KMS-11 (cell line): Measurements from ENCODE around the gene KRT1.

ENCODE experiments used
- H2AFZ ChIP-seq: fragments of 200-600 bp; sonication (generic); 2 replicates; pipeline ENCODE4 v1.6.1; 2016; ENCODE audit warnings: antibody characterized with exemption, mixed run types, low read depth
- H3K27ac ChIP-seq: fragments of 200-600 bp; sonication (generic); 2 replicates; pipeline ENCODE4 v1.6.1; 2016; ENCODE audit warnings: mild to moderate bottlenecking, mixed run types
- H3K27me3 ChIP-seq: fragments of 200-600 bp; sonication (generic); 2 replicates; pipeline ENCODE4 v1.6.1; 2017; ENCODE audit warnings: mild to moderate bottlenecking, low read depth, mixed run types, moderate library complexity; ENCODE audit not compliant: insufficient read depth
- H3K36me3 ChIP-seq: fragments of 200-600 bp; sonication (generic); 2 replicates; pipeline ENCODE4 v1.6.1; 2017; ENCODE audit warnings: mild to moderate bottlenecking, mixed run types; ENCODE audit not compliant: insufficient read depth
- H3K4me1 ChIP-seq: fragments of 200-600 bp; sonication (generic); 2 replicates; pipeline ENCODE4 v1.6.1; 2016; ENCODE audit warnings: mild to moderate bottlenecking, low read depth, mixed run types; ENCODE audit not compliant: poor library complexity, severe bottlenecking
- H3K4me2 ChIP-seq: fragments of 200-600 bp; sonication (generic); 2 replicates; pipeline ENCODE4 v1.7.0; 2016; ENCODE audit warnings: mild to moderate bottlenecking, mixed run types
- H3K4me3 ChIP-seq: fragments of 200-600 bp; sonication (generic); IDR thresholded peaks from 2 replicates; pipeline ENCODE4 v1.6.1; 2017; ENCODE audit warnings: low read depth, low read length, mixed read lengths; ENCODE audit not compliant: insufficient read depth
- H3K79me2 ChIP-seq: fragments of 200-600 bp; sonication (generic); 2 replicates; pipeline ENCODE4 v1.6.1; 2016; ENCODE audit warnings: low read depth, mixed run types; ENCODE audit not compliant: insufficient read depth
- H3K9ac ChIP-seq: fragments of 200-600 bp; sonication (generic); 2 replicates; pipeline ENCODE4 v1.6.1; 2016; ENCODE audit warnings: mild to moderate bottlenecking, mixed run types
- H4K20me1 ChIP-seq: fragments of 200-600 bp; sonication (generic); 2 replicates; pipeline ENCODE4 v1.6.1; 2016; ENCODE audit warnings: mild to moderate bottlenecking, mixed run types; ENCODE audit not compliant: insufficient read depth
- TF ChIP-seq, protein P1 (sequence below): fragments of 200-600 bp; sonication (generic); conservative IDR thresholded peaks from 2 replicates; pipeline ENCODE4 v1.6.1; 2017; ENCODE audit warnings: low read depth, mild to moderate bottlenecking, antibody characterized with exemption, low read length, moderate library complexity, mixed read lengths

KRT1 gene

DNA sequence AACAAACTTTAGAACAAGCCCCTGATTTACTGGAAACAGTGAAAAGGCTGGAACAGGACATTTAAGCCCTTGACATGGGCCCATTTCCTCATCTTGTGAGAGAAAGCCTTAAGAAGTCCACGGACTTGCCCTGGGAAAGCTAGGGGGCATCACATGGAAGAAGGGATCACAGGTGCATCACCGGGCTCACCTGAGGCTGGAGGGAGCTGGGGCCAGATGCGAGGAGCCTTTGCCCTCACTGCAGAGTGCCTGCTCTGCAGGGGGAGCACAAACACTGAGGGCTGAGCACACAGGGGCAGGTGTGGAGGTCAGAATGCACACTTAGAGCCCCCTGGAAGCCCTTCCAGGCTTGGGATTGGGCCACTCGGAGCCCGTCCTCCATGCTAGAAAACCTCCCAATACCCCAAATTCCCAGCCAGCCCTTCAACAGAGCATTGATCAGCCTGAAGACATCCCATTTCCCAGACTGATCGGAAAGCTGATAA, 5.2 kb upstream of the KRT1 start:
- H3K27me3 ChIP-seq, result peaks cover 54% of the 10 kb centered on the region
- H3K4me2 ChIP-seq, result no peak overlapping the region
- TF ChIP-seq, protein P1, sequence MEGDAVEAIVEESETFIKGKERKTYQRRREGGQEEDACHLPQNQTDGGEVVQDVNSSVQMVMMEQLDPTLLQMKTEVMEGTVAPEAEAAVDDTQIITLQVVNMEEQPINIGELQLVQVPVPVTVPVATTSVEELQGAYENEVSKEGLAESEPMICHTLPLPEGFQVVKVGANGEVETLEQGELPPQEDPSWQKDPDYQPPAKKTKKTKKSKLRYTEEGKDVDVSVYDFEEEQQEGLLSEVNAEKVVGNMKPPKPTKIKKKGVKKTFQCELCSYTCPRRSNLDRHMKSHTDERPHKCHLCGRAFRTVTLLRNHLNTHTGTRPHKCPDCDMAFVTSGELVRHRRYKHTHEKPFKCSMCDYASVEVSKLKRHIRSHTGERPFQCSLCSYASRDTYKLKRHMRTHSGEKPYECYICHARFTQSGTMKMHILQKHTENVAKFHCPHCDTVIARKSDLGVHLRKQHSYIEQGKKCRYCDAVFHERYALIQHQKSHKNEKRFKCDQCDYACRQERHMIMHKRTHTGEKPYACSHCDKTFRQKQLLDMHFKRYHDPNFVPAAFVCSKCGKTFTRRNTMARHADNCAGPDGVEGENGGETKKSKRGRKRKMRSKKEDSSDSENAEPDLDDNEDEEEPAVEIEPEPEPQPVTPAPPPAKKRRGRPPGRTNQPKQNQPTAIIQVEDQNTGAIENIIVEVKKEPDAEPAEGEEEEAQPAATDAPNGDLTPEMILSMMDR, result no peak

DNA sequence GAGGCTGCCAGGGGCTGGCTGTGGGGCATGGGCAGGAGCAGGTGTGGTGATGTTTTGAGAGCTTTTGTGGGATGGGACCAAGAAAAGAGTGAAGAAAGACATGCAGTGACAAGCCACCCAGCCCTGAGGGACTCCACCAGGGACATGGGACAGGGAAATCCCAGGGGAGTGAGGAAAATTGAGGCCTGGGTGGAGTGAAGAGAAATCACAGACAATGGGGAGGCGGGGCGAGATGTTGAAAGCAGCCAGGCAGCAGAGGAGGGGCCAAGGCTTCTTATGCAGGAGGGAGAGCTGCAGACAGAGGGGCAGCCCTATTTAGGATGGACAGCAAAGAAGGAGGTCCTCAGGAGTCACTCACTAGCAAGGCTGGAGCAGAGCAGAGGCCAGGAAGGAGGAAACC, 4.2 kb upstream of the KRT1 start:
- H3K27ac ChIP-seq, result no peak overlapping the region
- H3K4me2 ChIP-seq, result no peak overlapping the region
- no peaks in the 10 kb centered on the region for H3K4me1 ChIP-seq
- H3K36me3 ChIP-seq, result no peaks in the 10 kb centered on the region
- TF ChIP-seq, protein P1, result no peak
- no peak overlapping the region for H3K4me3 ChIP-seq
- no peaks in the 10 kb centered on the region for H4K20me1 ChIP-seq
- H3K79me2 ChIP-seq, result no peaks in the 10 kb centered on the region
- no peak overlapping the region for H2AFZ ChIP-seq
- H3K27me3 ChIP-seq, result peaks cover 46% of the 10 kb centered on the region
- no peak overlapping the region for H3K9ac ChIP-seq

More for the DNA sequence above, 5.2 kb upstream of the KRT1 start:
- Histone ChIP-seq H2AFZ (no peak overlapping the region), H3K4me3 (no peak overlapping the region), H3K79me2 (no peaks in the 10 kb centered on the region), H3K4me1 (no peaks in the 10 kb centered on the region), H3K27ac (no peak overlapping the region), H4K20me1 (no peaks in the 10 kb centered on the region), H3K9ac (no peak overlapping the region), H3K36me3 (no peaks in the 10 kb centered on the region)

DNA sequence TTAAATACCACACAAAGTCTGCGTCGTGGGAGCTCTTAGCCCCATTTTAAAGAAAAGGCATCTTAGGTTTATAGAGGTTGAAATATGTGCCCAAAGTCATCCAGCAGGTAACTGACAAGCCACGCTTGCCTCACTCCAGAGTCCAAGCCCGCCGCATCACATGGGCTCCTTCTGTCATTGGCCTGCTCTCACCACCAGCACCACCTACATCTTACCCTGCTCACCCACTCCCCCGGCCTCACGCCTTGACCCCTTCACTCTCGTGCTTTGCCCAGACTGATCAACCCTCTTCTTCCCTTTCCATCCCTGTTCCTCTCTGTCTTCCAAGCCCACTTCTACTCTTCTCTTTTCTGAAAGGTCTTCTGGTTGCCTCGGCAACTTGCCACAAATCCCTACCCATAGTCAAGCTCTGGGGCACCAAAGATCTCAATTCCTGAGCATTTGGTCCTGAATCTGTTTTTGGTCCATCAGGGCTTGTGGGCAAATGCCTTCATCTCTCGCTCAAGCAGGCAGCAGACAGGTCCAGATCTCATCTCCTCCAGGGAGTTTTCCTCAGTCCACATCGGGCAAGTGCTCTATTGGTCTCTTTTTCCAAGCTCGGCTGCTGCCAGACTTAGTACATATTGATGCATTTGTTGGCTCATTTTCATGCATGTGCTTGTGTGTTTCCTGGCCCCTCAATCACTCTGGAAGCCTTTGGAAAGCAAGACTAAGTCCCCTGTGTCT, 3.5 kb upstream of the KRT1 start:
- no peaks in the 10 kb centered on the region for H3K36me3 ChIP-seq
- H4K20me1 ChIP-seq, result no peaks in the 10 kb centered on the region
- H3K27ac ChIP-seq, result no peak overlapping the region
- no peak overlapping the region for H2AFZ ChIP-seq
- no peak overlapping the region for H3K4me2 ChIP-seq
- no peak overlapping the region for H3K4me3 ChIP-seq
- H3K27me3 ChIP-seq, result peaks cover 46% of the 10 kb centered on the region
- H3K4me1 ChIP-seq, result no peaks in the 10 kb centered on the region
- TF ChIP-seq, protein P1, result no peak
- H3K9ac ChIP-seq, result no peak overlapping the region
- no peaks in the 10 kb centered on the region for H3K79me2 ChIP-seq

DNA sequence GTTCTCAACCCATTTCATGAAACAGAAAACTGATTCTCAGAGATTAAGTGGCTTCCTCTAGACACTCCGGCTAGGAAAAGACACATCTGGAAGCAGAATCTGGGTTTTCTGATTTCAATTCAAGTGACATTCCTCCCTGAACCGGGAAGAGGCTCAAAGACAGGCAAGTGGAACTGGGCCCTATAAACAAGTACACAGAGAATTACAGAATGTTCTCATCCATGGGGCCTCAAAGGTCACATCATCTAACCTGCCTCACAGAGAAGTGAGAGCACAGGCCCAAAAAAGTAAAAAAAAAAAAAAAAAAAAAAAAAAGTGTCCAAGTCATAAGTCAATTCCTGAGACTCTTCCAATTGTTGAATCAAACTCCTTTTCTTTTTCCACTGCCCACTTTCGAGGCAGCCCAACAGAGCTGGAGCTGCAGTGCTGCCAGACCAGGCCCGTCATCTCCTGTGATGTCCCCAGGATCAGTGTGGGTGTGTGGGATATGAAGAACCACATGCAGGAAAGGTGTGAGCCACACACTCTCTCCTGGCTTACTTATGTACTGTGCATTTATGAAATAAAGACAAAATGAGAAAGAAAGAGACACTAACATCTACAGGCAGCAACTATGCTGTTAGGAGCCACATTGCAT, 2.8 kb upstream of the KRT1 start:
- H3K27me3 ChIP-seq, result peaks cover 45% of the 10 kb centered on the region
- H4K20me1 ChIP-seq, result no peaks in the 10 kb centered on the region
- H3K4me1 ChIP-seq, result no peaks in the 10 kb centered on the region
- no peak overlapping the region for H2AFZ ChIP-seq
- no peak overlapping the region for H3K9ac ChIP-seq
- no peaks in the 10 kb centered on the region for H3K79me2 ChIP-seq
- H3K27ac ChIP-seq, result no peak overlapping the region
- no peaks in the 10 kb centered on the region for H3K36me3 ChIP-seq
- no peak overlapping the region for H3K4me3 ChIP-seq
- no peak overlapping the region for H3K4me2 ChIP-seq
- TF ChIP-seq, protein P1, result no peak
